HTERT RPE-1 (cell line): ENCODE data around the gene MPV17L2.
"Not testable (repeated sequence)": the region's sequence is repeated elsewhere in the genome, so short reads cannot be mapped to it uniquely, and the experiment has no call there.

Experiments
- in situ Hi-C: fragments of 300-500 bp; cut with MboI; formaldehyde crosslinking; loops from 4 replicates; pipeline ENCODE4 v1.14.3; 2020; ENCODE audit warnings: low sequenced_read_pairs

MPV17L2 gene

GRCh38 chr19:18190278-18190677 lies 2.7 kb upstream of the MPV17L2 start:
- in situ Hi-C loops: no loop called here

- in situ Hi-C loops: no loop called here
Measured at GRCh38 chr19:18191640-18192062, 1.4 kb upstream of the MPV17L2 start.

- in situ Hi-C loops: no loop called here
Measured at GRCh38 chr19:18193388-18194180, 566 bp downstream of the MPV17L2 start.

- in situ Hi-C loops: no loop called here
Measured at GRCh38 chr19:18194181-18194530, 1.1 kb downstream of the MPV17L2 start.

GRCh38 chr19:18194554-18195238 lies 1.7 kb downstream of the MPV17L2 start:
- in situ Hi-C loops: no loop called here

GRCh38 chr19:18196511-18196845 lies 3.5 kb downstream of the MPV17L2 start:
- in situ Hi-C loops: no loop called here

- in situ Hi-C loops: no loop called here
Measured at GRCh38 chr19:18197306-18197705, 4.3 kb downstream of the MPV17L2 start.

- in situ Hi-C loops: no loop called here
Measured at GRCh38 chr19:18197941-18198340, 4.9 kb downstream of the MPV17L2 start.

GRCh38 chr19:18198374-18198773 lies 5.4 kb downstream of the MPV17L2 start:
- in situ Hi-C loops: no loop called here

GRCh38 chr19:18202397-18202777 lies 9.4 kb downstream of the MPV17L2 start:
- in situ Hi-C loops: no loop called here

GRCh38 chr19:18202778-18203407 lies 9.9 kb downstream of the MPV17L2 start:
- in situ Hi-C loops: no loop called here

GRCh38 chr19:18203408-18203862 lies 10.4 kb downstream of the MPV17L2 start:
- in situ Hi-C loops: no loop called here

GRCh38 chr19:18203863-18204393 lies 10.9 kb downstream of the MPV17L2 start, which contains the start of gene RAB3A:
Gene RAB3A, minus strand, starts transcription at chr19:18204042. Its CDS starts 1,302 bp downstream, at chr19:18202740.
- in situ Hi-C loops: no loop called here

- in situ Hi-C loops: no loop called here
Measured at GRCh38 chr19:18204394-18205199, 11.6 kb downstream of the MPV17L2 start.

- in situ Hi-C loops: no loop called here
Measured at GRCh38 chr19:18205200-18205892, 12.3 kb downstream of the MPV17L2 start.

GRCh38 chr19:18206018-18206417 lies 13.0 kb downstream of the MPV17L2 start:
- in situ Hi-C loops: no loop called here

GRCh38 chr19:18208098-18208951 lies 15.3 kb downstream of the MPV17L2 start:
- in situ Hi-C loops: no loop called here

GRCh38 chr19:18209912-18210311 lies 16.9 kb downstream of the MPV17L2 start:
- in situ Hi-C loops: not testable (repeated sequence)

- in situ Hi-C loops: no loop called here
Measured at GRCh38 chr19:18211683-18212082, 18.7 kb downstream of the MPV17L2 start.
